ENCODE data around the gene PRSS21. TPM values are rescaled to one million over a fixed set of nuclear protein-coding genes. Genes with fewer than 3 reads are reported as not detected.

Gene PRSS21
- total RNA-seq, 2 experiments from 2014 or later: 3.3 to 4.1 TPM

- H3K36me3 Mint-ChIP-seq (ENCODE audit: low read depth): no peaks in the 10 kb centered on the region
- peaks cover 23% of the 10 kb centered on the region for H3K4me1 Mint-ChIP-seq (ENCODE audit: low read depth)
- no peaks in the 10 kb centered on the region for H3K9me3 Mint-ChIP-seq
- H3K27ac Mint-ChIP-seq: no peak overlapping the region
- no peak for DNase-seq
- no peak overlapping the region for H3K4me3 Mint-ChIP-seq
- CTCF ChIA-PET: no interaction called here
- intact Hi-C loops (cut with micrococcal nuclease): no loop called here
- peaks cover 3% of the 10 kb centered on the region for H3K27me3 Mint-ChIP-seq (ENCODE audit: low read depth)
These were observed 19.8 kb downstream of the PRSS21 start for GRCh38 chr16:2836646-2837508.

GRCh38 chr16:2838928-2839327, 21.9 kb downstream of the PRSS21 start:
- Mint-ChIP-seq H3K27me3 (ENCODE audit: low read depth) (peaks cover 3% of the 10 kb centered on the region), H3K27ac (no peak overlapping the region), H3K9me3 (no peaks in the 10 kb centered on the region), H3K36me3 (ENCODE audit: low read depth) (no peaks in the 10 kb centered on the region), H3K4me1 (ENCODE audit: low read depth) (peaks cover 32% of the 10 kb centered on the region), H3K4me3 (no peak overlapping the region)
- CTCF ChIA-PET: interaction anchor here (0.6 to 3.0 kb wide), 17 partner anchors 16 to 96 kb away, joined by 3 to 41 read pairs (median 4); partner anchors contain the start of gene FLYWCH2
- intact Hi-C loops (cut with micrococcal nuclease): loop anchor here (1.0 to 2.0 kb wide), 3 partner anchors 29 to 88 kb away; no protein-coding TSS in a partner anchor
- peak; percentile 73 for DNase-seq

DNA sequence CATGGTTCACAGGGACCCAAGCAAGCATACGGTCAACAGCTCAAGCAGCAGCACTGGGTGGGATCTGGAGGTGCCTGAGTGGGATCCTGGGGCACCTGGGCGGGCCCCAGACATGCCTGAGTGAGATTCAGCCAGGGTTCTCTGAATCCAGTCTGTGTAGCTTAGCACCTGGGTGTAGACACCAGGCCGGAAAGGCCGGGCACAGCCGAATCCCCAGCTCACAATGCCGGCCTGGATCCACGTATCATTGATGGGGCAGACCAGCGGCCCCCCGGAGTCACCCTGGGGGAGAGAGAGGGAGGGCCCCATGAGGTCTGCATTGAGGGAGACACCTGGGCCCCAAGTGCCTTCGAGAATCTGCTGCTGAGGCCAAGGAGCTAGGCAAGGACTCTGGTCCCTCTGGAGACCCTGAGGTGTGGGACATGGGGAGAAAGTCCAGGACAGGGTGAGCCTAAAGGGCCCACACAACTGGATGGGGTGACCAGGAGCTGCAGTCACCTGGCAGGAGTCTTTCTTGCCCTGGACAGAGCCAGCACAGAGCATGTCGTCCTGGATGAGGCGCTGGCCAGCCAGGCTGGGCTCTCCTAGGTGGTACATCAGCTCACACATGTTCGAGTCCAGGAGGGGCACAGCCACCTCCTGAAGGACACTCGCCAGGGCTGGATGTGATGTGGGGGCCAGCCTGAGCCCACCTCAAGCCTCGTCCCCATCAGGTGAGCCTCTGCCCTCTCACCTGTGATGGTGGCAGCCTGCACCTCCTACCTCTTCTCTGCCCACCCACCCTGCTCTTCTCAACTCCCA, 22.8 kb downstream of the PRSS21 start:
- DNase-seq: no peak
- H3K27me3 Mint-ChIP-seq (ENCODE audit: low read depth): no peaks in the 10 kb centered on the region
- H3K27ac Mint-ChIP-seq: no peak overlapping the region
- no peaks in the 10 kb centered on the region for H3K9me3 Mint-ChIP-seq
- H3K36me3 Mint-ChIP-seq (ENCODE audit: low read depth): no peaks in the 10 kb centered on the region
- H3K4me3 Mint-ChIP-seq: no peak overlapping the region
- peaks cover 32% of the 10 kb centered on the region for H3K4me1 Mint-ChIP-seq (ENCODE audit: low read depth)
- intact Hi-C loops (cut with micrococcal nuclease): loop anchor here (1.0 to 2.0 kb wide), 3 partner anchors 28 to 87 kb away; no protein-coding TSS in a partner anchor
- CTCF ChIA-PET: interaction anchor here (0.6 to 3.0 kb wide), 14 partner anchors 14 to 933 kb away, joined by 3 to 41 read pairs (median 5); no protein-coding TSS in a partner anchor

- intact Hi-C loops (cut with micrococcal nuclease): no loop called here
- Mint-ChIP-seq H3K27ac (no peak overlapping the region), H3K4me3 (no peak overlapping the region), H3K9me3 (no peaks in the 10 kb centered on the region), H3K4me1 (ENCODE audit: low read depth) (peaks cover 32% of the 10 kb centered on the region), H3K36me3 (ENCODE audit: low read depth) (no peaks in the 10 kb centered on the region), H3K27me3 (ENCODE audit: low read depth) (no peaks in the 10 kb centered on the region)
- CTCF ChIA-PET: no interaction called here
- DNase-seq: no peak
These were observed 23.9 kb downstream of the PRSS21 start for GRCh38 chr16:2840914-2841313.

DNA sequence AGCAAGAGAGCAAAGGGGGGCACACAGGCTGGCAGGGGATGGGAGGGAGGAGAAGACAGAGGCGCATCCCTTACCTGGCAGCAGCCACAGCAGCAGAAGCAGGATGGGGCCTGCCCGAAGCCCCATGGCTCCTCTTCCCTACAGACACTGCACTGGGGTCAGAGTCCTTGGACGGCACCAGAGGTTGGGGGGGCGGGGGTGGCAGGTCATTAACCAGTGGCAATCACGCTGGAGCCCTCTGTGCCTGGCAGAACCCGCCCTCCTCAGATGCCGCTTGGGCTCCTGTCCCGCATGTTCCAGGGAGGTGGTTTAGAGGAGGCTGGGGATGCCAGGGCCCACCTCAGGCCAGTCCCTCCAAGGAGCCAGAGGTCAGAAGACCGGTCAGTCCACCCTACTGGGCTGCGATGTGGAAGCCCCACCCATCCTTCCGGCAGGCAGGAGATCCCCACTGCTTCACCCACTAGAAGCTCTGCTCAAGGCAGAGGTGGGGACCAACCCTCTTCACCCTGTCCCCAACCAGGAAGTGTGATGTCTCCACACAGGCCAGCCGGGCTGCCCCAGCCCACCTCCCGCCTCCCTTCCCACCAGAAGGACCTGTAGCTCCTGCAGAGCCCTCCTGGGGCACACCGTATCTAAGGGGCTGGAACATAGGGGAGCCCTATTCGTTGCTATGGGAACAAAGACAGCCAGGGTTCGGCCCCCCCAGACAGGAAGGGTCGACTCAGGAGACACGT, 24.7 kb downstream of the PRSS21 start:
- intact Hi-C loops (cut with micrococcal nuclease): no loop called here
- CTCF ChIA-PET: interaction anchor here (1.0 to 2.0 kb wide), 5 partner anchors 22 to 85 kb away, joined by 3 to 9 read pairs (median 5); no protein-coding TSS in a partner anchor
- peaks cover 38% of the 10 kb centered on the region for H3K4me1 Mint-ChIP-seq (ENCODE audit: low read depth)
- H3K27me3 Mint-ChIP-seq (ENCODE audit: low read depth): no peaks in the 10 kb centered on the region
- H3K36me3 Mint-ChIP-seq (ENCODE audit: low read depth): no peaks in the 10 kb centered on the region
- H3K27ac Mint-ChIP-seq: peak overlapping the region; percentile 38
- peak overlapping the region; percentile 59 for H3K4me3 Mint-ChIP-seq
- no peaks in the 10 kb centered on the region for H3K9me3 Mint-ChIP-seq
- no peak for DNase-seq

DNA sequence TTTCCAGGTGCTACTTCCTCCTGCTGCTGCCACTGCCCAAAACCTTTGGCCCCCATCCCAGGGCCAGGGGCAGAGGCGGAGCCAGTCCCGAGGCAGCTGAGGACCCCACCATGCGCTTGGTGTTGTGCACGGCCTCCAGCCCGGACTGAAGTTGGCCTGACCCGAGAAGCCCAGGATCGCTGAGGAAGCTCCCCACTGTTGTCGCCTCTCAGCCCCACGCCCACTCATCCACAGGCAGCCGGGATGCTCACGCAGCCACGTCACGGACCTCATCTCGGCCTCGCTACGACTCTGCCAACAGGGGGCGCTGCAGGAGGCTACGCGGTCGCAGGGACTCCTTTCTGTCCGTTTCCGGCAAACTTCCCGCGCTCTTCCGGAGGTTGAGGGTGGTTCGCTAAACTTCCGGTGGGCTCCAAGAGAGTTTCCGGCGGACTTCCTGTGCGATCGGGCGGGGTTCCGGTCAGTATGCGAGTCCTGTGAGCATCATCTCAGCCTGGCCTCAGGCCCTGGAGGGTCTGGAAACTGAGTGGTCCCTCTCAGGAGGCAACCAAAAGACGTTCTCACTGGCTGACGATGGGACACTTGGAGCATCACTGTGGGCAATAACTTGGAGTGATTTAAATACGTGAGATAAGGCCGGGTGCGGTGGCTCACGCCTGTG, 25.4 kb downstream of the PRSS21 start:
- intact Hi-C loops (cut with micrococcal nuclease): no loop called here
- CTCF ChIA-PET: interaction anchor here (1.0 to 2.0 kb wide), 5 partner anchors 21 to 84 kb away, joined by 3 to 9 read pairs (median 5); no protein-coding TSS in a partner anchor
- H3K4me1 Mint-ChIP-seq (ENCODE audit: low read depth): peaks cover 42% of the 10 kb centered on the region
- H3K27me3 Mint-ChIP-seq (ENCODE audit: low read depth): no peaks in the 10 kb centered on the region
- H3K4me3 Mint-ChIP-seq: peak overlapping the region; percentile 59
- H3K9me3 Mint-ChIP-seq: no peaks in the 10 kb centered on the region
- H3K27ac Mint-ChIP-seq: peak overlapping the region; percentile 55
- DNase-seq: peak; percentile 82
- H3K36me3 Mint-ChIP-seq (ENCODE audit: low read depth): no peaks in the 10 kb centered on the region

DNA sequence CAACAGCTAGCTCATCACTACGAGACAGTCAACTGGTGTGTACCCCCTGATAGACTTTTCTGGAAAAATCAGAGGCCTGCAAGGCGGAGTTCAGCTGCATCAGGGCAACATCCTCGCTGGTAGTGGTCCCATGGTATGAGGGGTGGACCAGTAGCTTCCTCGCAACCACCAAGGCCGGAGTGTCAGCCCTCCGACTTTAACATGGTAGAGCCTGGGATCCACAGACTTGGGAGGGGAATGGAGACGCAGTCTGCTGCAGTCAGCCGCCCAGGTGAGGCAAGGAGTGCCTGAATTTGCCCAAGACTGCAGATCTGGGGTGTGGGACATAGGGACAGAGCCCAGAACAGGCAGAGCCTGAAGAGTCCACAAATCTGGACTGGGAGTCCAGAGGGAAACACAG, 26.5 kb downstream of the PRSS21 start:
- no peaks in the 10 kb centered on the region for H3K27me3 Mint-ChIP-seq (ENCODE audit: low read depth)
- H3K4me1 Mint-ChIP-seq (ENCODE audit: low read depth): peaks cover 40% of the 10 kb centered on the region
- intact Hi-C loops (cut with micrococcal nuclease): no loop called here
- H3K9me3 Mint-ChIP-seq: no peaks in the 10 kb centered on the region
- H3K36me3 Mint-ChIP-seq (ENCODE audit: low read depth): no peaks in the 10 kb centered on the region
- no peak for DNase-seq
- H3K27ac Mint-ChIP-seq: no peak overlapping the region
- H3K4me3 Mint-ChIP-seq: no peak overlapping the region
- CTCF ChIA-PET: interaction anchor here (0.5 to 2.0 kb wide), 4 partner anchors 10 to 169 kb away, joined by 3 to 9 read pairs (median 4); no protein-coding TSS in a partner anchor

DNA sequence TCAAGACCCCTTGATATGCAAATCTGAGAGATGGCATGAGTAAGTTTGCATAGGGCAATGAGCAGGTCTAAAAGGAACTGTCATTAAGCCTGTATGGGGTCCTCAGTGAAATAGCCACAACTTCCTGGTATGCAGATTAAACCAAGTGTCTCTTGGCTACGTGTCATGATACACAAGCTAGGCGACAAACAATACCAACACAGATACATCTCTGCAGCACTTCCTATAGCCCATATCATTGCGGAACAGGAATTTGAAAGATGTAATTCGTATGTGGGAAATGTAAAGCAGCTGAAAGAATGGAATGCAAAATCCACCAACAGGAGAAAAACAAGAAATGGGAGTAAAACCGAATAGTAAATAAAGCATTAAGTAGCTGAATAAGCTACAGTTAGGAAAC, 28.1 kb downstream of the PRSS21 start:
- peaks cover 7% of the 10 kb centered on the region for H3K27me3 Mint-ChIP-seq (ENCODE audit: low read depth)
- peaks cover 29% of the 10 kb centered on the region for H3K4me1 Mint-ChIP-seq (ENCODE audit: low read depth)
- intact Hi-C loops (cut with micrococcal nuclease): no loop called here
- H3K9me3 Mint-ChIP-seq: no peaks in the 10 kb centered on the region
- no peaks in the 10 kb centered on the region for H3K36me3 Mint-ChIP-seq (ENCODE audit: low read depth)
- H3K4me3 Mint-ChIP-seq: no peak overlapping the region
- CTCF ChIA-PET: interaction anchor here (1.4 to 2.5 kb wide), 2 partner anchors 9 to 23 kb away, joined by 5 to 8 read pairs; no protein-coding TSS in a partner anchor
- no peak overlapping the region for H3K27ac Mint-ChIP-seq
- no peak for DNase-seq

- H3K4me3 Mint-ChIP-seq: no peak overlapping the region
- no peak for DNase-seq
- H3K9me3 Mint-ChIP-seq: no peaks in the 10 kb centered on the region
These were observed 29.7 kb downstream of the PRSS21 start for GRCh38 chr16:2846511-2847310.

DNA sequence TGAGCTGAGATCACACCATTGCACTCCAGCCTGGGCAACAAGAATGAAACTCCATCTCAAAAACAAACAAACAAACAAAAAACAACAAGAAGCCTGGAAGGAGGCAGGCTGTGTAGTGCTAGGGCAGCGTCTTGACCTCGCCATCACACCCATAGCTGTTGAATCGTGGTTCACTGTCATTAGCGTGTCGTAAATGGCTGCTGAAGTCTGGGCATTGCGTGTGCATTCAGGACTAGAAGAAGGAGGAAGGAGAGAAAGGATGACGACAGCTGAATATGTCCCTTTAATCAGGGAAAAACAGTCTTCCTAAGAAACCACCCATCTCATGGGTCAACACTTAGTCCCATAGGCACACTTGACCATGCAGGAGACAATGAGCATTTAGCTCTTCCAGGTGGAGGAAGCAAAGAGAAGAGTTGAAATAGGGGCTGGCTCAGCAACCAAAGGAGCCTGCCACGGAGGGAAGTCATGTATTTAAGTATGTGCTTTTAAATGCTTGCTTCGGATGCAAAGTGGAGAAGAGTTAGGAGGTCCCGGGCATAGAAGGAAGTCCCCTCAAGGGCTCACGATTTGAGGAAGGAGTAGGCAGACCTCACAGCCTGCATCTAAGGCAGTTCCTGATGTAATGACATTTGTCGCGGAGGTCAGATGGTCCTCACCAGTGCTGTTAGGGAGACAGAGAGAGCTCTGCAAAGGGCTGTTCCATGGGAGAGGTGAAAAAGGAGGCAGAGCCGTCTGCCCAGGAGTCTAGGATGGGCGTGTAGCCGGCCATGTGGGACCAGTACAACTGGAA, 32.1 kb downstream of the PRSS21 start:
- no peak overlapping the region for H3K27ac Mint-ChIP-seq
- H3K4me1 Mint-ChIP-seq (ENCODE audit: low read depth): peaks cover 10% of the 10 kb centered on the region
- no peak overlapping the region for H3K4me3 Mint-ChIP-seq
- intact Hi-C loops (cut with micrococcal nuclease): no loop called here
- peaks cover 7% of the 10 kb centered on the region for H3K27me3 Mint-ChIP-seq (ENCODE audit: low read depth)
- no peak for DNase-seq
- peaks cover 2% of the 10 kb centered on the region for H3K36me3 Mint-ChIP-seq (ENCODE audit: low read depth)
- H3K9me3 Mint-ChIP-seq: peaks cover 2% of the 10 kb centered on the region
- CTCF ChIA-PET: no interaction called here

More at GRCh38 chr16:2846511-2847310, 29.7 kb downstream of the PRSS21 start:
- intact Hi-C loops (cut with micrococcal nuclease): no loop called here
- Mint-ChIP-seq H3K27me3 (ENCODE audit: low read depth) (peaks cover 7% of the 10 kb centered on the region), H3K36me3 (ENCODE audit: low read depth) (no peaks in the 10 kb centered on the region), H3K4me1 (ENCODE audit: low read depth) (peaks cover 21% of the 10 kb centered on the region), H3K27ac (no peak overlapping the region)
- CTCF ChIA-PET: interaction anchor here (2.5 kb wide), 1 partner anchor 8 kb away, joined by 8 read pairs; no protein-coding TSS in a partner anchor

All from activated naive CD4-positive, alpha-beta T cell treated with anti-CD3 and anti-CD28 coated beads for 36 hours (primary cell).